GM21367 (cell line): Measurements from ENCODE around the gene STK40.

Experiments
- ATAC-seq: cut with Tn5 transposase; IDR thresholded peaks from one replicate; pipeline ENCODE4 v1.9.1; 2021; ENCODE audit not compliant: unreplicated experiment

The STK40 gene

GRCh38 chr1:36321119-36321951, 64.4 kb downstream of the STK40 start:
- ATAC-seq = no peak

- no peak for ATAC-seq
Observed at GRCh38 chr1:36320767-36321118, 65.0 kb downstream of the STK40 start.

- ATAC-seq = no peak
Observed at GRCh38 chr1:36320291-36320761, 65.4 kb downstream of the STK40 start.

GRCh38 chr1:36309397-36309796, 76.3 kb downstream of the STK40 start:
- no peak for ATAC-seq

- ATAC-seq = no peak
Observed at GRCh38 chr1:36307601-36308330, 78.0 kb downstream of the STK40 start.

- peak; percentile 91 for ATAC-seq
Observed at GRCh38 chr1:36306902-36307456, 78.7 kb downstream of the STK40 start.

GRCh38 chr1:36306210-36306901, 79.4 kb downstream of the STK40 start, which contains the start of gene SH3D21:
TSS of gene SH3D21 (plus strand) at chr1:36306368. CDS start at chr1:36306421, 53 bp downstream.
- peak; percentile 25 for ATAC-seq

- no peak for ATAC-seq
Observed at GRCh38 chr1:36305915-36306209, 79.9 kb downstream of the STK40 start.

- ATAC-seq = no peak
Observed at GRCh38 chr1:36304970-36305914, 80.5 kb downstream of the STK40 start.

GRCh38 chr1:36304521-36304920, 81.2 kb downstream of the STK40 start:
- ATAC-seq = no peak

- no peak for ATAC-seq
Observed at GRCh38 chr1:36303650-36304360, 81.9 kb downstream of the STK40 start.

GRCh38 chr1:36303244-36303643, 82.5 kb downstream of the STK40 start:
- no peak for ATAC-seq

- ATAC-seq = no peak
Observed at GRCh38 chr1:36301220-36301619, 84.5 kb downstream of the STK40 start.

- ATAC-seq = no peak
Observed at GRCh38 chr1:36300526-36300925, 85.2 kb downstream of the STK40 start.

GRCh38 chr1:36298640-36299039, 87.1 kb downstream of the STK40 start:
- no peak for ATAC-seq

GRCh38 chr1:36297062-36297461, 88.7 kb downstream of the STK40 start:
- ATAC-seq = no peak

- ATAC-seq = no peak
Observed at GRCh38 chr1:36295390-36295789, 90.3 kb downstream of the STK40 start.
